SK-N-SH treated with all-trans-retinoic acid at 6 μM for 48 hours (cell line): Measurements from ENCODE around the gene ROBO2.

Source experiments
- GLIS3 ChIP-seq: fragments of 250-450 bp; sonication (Bioruptor Pico); IDR thresholded peaks from 2 replicates; pipeline ENCODE4 v1.5.0; 2020; ENCODE audit warnings: mild to moderate bottlenecking, moderate library complexity
- OSR1 ChIP-seq: fragments of 250-450 bp; sonication (Bioruptor Pico); IDR thresholded peaks from 2 replicates; pipeline ENCODE4 v1.8.0; 2022; ENCODE audit warnings: moderate library complexity, mild to moderate bottlenecking, inconsistent platforms
- PPARA ChIP-seq: fragments of 250-450 bp; sonication (Bioruptor Pico); IDR thresholded peaks from 2 replicates; pipeline ENCODE4 v1.5.0; 2020; ENCODE audit warnings: mild to moderate bottlenecking, borderline replicate concordance
- SNAI2 ChIP-seq: fragments of 250-450 bp; sonication (Bioruptor Pico); IDR thresholded peaks from 2 replicates; pipeline ENCODE4 v1.5.0; 2020; ENCODE audit warnings: mild to moderate bottlenecking, moderate library complexity
- ZFP3 ChIP-seq: fragments of 250-450 bp; sonication (Bioruptor Pico); IDR thresholded peaks from 2 replicates; pipeline ENCODE4 v1.5.0; 2020; ENCODE audit warnings: mild to moderate bottlenecking, moderate library complexity
- ZNF70 ChIP-seq: fragments of 450-650 bp; formaldehyde crosslinking; IDR thresholded peaks from 2 replicates; pipeline ENCODE4 v1.5.0; 2020; ENCODE audit warnings: mild to moderate bottlenecking, moderate library complexity
- TF ChIP-seq, protein P1 (sequence below): fragments of 250-450 bp; sonication (Bioruptor Pico); IDR thresholded peaks from 2 replicates; pipeline ENCODE4 v1.8.0; 2021; ENCODE audit warnings: low read depth, mild to moderate bottlenecking, moderate library complexity, borderline replicate concordance
- TF ChIP-seq, protein P2 (sequence below): fragments of 250-450 bp; sonication (Bioruptor Pico); IDR thresholded peaks from 2 replicates; pipeline ENCODE4 v1.5.0; 2020; ENCODE audit warnings: mild to moderate bottlenecking, moderate library complexity
- TF ChIP-seq, protein P3 (sequence below): fragments of 250-450 bp; sonication (Bioruptor Pico); IDR thresholded peaks from 2 replicates; pipeline ENCODE4 v1.8.0; 2020; ENCODE audit warnings: mild to moderate bottlenecking, moderate library complexity, borderline replicate concordance
- TF ChIP-seq, protein P4 (sequence below): fragments of 250-450 bp; sonication (Bioruptor Pico); IDR thresholded peaks from 2 replicates; pipeline ENCODE4 v1.5.1; 2020; ENCODE audit warnings: low read depth, mild to moderate bottlenecking, moderate library complexity

DNA sequence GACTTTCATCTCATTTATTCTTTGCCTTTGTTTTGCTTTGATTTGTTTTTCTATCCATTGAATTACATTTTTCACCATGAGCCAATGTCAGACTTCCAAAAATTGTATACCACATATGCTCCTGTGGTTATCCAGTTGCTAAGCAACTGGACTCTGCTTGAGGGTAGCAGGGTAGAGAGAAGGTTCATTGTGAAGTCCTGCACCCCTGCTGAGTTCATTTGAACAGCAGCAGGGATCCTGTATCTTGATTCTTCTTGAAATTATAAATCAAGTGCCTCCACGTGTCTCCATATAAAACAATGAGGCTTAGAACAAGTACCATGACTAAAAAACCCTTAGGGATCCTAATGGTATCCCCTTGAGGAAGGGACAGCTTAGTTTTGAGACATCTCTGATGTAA lies 449.3 kb downstream of the ROBO2 start:
- TF ChIP-seq GLIS3 (CRISPR knock-in tag) (no peak), OSR1 (CRISPR knock-in tag) (no peak), ZNF70 (no peak), PPARA (CRISPR knock-in tag) (no peak), ZFP3 (CRISPR knock-in tag) (no peak), SNAI2 (CRISPR knock-in tag) (no peak)
- TF ChIP-seq, protein P1, sequence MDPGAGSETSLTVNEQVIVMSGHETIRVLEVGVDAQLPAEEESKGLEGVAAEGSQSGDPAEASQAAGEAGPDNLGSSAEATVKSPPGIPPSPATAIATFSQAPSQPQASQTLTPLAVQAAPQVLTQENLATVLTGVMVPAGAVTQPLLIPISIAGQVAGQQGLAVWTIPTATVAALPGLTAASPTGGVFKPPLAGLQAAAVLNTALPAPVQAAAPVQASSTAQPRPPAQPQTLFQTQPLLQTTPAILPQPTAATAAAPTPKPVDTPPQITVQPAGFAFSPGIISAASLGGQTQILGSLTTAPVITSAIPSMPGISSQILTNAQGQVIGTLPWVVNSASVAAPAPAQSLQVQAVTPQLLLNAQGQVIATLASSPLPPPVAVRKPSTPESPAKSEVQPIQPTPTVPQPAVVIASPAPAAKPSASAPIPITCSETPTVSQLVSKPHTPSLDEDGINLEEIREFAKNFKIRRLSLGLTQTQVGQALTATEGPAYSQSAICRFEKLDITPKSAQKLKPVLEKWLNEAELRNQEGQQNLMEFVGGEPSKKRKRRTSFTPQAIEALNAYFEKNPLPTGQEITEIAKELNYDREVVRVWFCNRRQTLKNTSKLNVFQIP (CRISPR knock-in tag): no peak
- TF ChIP-seq, protein P2, sequence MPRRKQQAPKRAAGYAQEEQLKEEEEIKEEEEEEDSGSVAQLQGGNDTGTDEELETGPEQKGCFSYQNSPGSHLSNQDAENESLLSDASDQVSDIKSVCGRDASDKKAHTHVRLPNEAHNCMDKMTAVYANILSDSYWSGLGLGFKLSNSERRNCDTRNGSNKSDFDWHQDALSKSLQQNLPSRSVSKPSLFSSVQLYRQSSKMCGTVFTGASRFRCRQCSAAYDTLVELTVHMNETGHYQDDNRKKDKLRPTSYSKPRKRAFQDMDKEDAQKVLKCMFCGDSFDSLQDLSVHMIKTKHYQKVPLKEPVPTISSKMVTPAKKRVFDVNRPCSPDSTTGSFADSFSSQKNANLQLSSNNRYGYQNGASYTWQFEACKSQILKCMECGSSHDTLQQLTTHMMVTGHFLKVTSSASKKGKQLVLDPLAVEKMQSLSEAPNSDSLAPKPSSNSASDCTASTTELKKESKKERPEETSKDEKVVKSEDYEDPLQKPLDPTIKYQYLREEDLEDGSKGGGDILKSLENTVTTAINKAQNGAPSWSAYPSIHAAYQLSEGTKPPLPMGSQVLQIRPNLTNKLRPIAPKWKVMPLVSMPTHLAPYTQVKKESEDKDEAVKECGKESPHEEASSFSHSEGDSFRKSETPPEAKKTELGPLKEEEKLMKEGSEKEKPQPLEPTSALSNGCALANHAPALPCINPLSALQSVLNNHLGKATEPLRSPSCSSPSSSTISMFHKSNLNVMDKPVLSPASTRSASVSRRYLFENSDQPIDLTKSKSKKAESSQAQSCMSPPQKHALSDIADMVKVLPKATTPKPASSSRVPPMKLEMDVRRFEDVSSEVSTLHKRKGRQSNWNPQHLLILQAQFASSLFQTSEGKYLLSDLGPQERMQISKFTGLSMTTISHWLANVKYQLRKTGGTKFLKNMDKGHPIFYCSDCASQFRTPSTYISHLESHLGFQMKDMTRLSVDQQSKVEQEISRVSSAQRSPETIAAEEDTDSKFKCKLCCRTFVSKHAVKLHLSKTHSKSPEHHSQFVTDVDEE (CRISPR knock-in tag): no peak
- TF ChIP-seq, protein P3, sequence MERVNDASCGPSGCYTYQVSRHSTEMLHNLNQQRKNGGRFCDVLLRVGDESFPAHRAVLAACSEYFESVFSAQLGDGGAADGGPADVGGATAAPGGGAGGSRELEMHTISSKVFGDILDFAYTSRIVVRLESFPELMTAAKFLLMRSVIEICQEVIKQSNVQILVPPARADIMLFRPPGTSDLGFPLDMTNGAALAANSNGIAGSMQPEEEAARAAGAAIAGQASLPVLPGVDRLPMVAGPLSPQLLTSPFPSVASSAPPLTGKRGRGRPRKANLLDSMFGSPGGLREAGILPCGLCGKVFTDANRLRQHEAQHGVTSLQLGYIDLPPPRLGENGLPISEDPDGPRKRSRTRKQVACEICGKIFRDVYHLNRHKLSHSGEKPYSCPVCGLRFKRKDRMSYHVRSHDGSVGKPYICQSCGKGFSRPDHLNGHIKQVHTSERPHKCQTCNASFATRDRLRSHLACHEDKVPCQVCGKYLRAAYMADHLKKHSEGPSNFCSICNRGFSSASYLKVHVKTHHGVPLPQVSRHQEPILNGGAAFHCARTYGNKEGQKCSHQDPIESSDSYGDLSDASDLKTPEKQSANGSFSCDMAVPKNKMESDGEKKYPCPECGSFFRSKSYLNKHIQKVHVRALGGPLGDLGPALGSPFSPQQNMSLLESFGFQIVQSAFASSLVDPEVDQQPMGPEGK (CRISPR knock-in tag): no peak
- TF ChIP-seq, protein P4, sequence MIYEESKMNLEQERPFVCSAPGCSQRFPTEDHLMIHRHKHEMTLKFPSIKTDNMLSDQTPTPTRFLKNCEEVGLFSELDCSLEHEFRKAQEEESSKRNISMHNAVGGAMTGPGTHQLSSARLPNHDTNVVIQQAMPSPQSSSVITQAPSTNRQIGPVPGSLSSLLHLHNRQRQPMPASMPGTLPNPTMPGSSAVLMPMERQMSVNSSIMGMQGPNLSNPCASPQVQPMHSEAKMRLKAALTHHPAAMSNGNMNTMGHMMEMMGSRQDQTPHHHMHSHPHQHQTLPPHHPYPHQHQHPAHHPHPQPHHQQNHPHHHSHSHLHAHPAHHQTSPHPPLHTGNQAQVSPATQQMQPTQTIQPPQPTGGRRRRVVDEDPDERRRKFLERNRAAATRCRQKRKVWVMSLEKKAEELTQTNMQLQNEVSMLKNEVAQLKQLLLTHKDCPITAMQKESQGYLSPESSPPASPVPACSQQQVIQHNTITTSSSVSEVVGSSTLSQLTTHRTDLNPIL (CRISPR knock-in tag): no peak
